Measurements from ENCODE around the gene BDKRB2.

Gene BDKRB2

GRCh38 chr14:96203635-96204034 is 1.0 kb upstream of the BDKRB2 start:
- H3K9ac ChIP-seq (ENCODE audit: low read depth, low read length, poor library complexity, severe bottlenecking): no peak overlapping the region
- H3F3A ChIP-seq (ENCODE audit: low read depth): no peaks in the 10 kb centered on the region
- no peaks in the 10 kb centered on the region for H3K9me2 ChIP-seq (replicated peaks; ENCODE audit: low read depth, low read length)
- no peaks in the 10 kb centered on the region for H3K79me2 ChIP-seq (ENCODE audit: insufficient read depth, low read length)
- TF ChIP-seq CTCF (conservative IDR thresholded peaks at IDR 0.05; ENCODE audit: low read length) (no peak), EZH2phosphoT487 (IDR thresholded peaks at IDR 0.05; ENCODE audit: borderline replicate concordance) (no peak)
- no peaks in the 10 kb centered on the region for H4K20me1 ChIP-seq (ENCODE audit: insufficient read depth, low read length, poor library complexity, severe bottlenecking)
- H3K4me3 ChIP-seq (ENCODE audit: low read length, poor library complexity, severe bottlenecking): no peak overlapping the region
- H3K4me1 ChIP-seq (ENCODE audit: insufficient read depth, low read length, poor library complexity, severe bottlenecking): no peaks in the 10 kb centered on the region
- no peak overlapping the region for H2AFZ ChIP-seq (ENCODE audit: low read length)
- H3K9me3 ChIP-seq (ENCODE audit: insufficient read depth, low read depth, low read length): no peaks in the 10 kb centered on the region; the same call in 1 of the 2 replicates
- no peaks in the 10 kb centered on the region for H3K27me3 ChIP-seq (ENCODE audit: insufficient read depth, low read length, poor library complexity, severe bottlenecking)
- H3K4me2 ChIP-seq (ENCODE audit: low read depth, low read length, poor library complexity, severe bottlenecking): no peak overlapping the region
- H3K36me3 ChIP-seq (ENCODE audit: insufficient read depth, low read length): no peaks in the 10 kb centered on the region

GRCh38 chr14:96205059-96205977 is 679 bp downstream of the BDKRB2 start:
- no peaks in the 10 kb centered on the region for H3K27me3 ChIP-seq (ENCODE audit: insufficient read depth, low read length, poor library complexity, severe bottlenecking)
- no peak overlapping the region for H3K4me3 ChIP-seq (ENCODE audit: low read length, poor library complexity, severe bottlenecking)
- no peak overlapping the region for H3K9ac ChIP-seq (ENCODE audit: low read depth, low read length, poor library complexity, severe bottlenecking)
- no peaks in the 10 kb centered on the region for H3K4me1 ChIP-seq (ENCODE audit: insufficient read depth, low read length, poor library complexity, severe bottlenecking)
- TF ChIP-seq EZH2phosphoT487 (IDR thresholded peaks at IDR 0.05; ENCODE audit: borderline replicate concordance) (no peak), CTCF (conservative IDR thresholded peaks at IDR 0.05; ENCODE audit: low read length) (no peak)
- H3K9me2 ChIP-seq (replicated peaks; ENCODE audit: low read depth, low read length): no peaks in the 10 kb centered on the region
- no peaks in the 10 kb centered on the region for H4K20me1 ChIP-seq (ENCODE audit: insufficient read depth, low read length, poor library complexity, severe bottlenecking)
- H3K4me2 ChIP-seq (ENCODE audit: low read depth, low read length, poor library complexity, severe bottlenecking): no peak overlapping the region
- no peaks in the 10 kb centered on the region for H3F3A ChIP-seq (ENCODE audit: low read depth)
- no peaks in the 10 kb centered on the region; the same call in 1 of the 2 replicates for H3K9me3 ChIP-seq (ENCODE audit: insufficient read depth, low read depth, low read length)
- H3K36me3 ChIP-seq (ENCODE audit: insufficient read depth, low read length): no peaks in the 10 kb centered on the region
- H2AFZ ChIP-seq (ENCODE audit: low read length): no peak overlapping the region
- no peaks in the 10 kb centered on the region for H3K79me2 ChIP-seq (ENCODE audit: insufficient read depth, low read length)

- Histone ChIP-seq H3K36me3 (ENCODE audit: insufficient read depth, low read length) (no peaks in the 10 kb centered on the region), H3K4me3 (ENCODE audit: low read length, poor library complexity, severe bottlenecking) (no peak overlapping the region), H2AFZ (ENCODE audit: low read length) (no peak overlapping the region), H3K4me1 (ENCODE audit: insufficient read depth, low read length, poor library complexity, severe bottlenecking) (no peaks in the 10 kb centered on the region), H3F3A (ENCODE audit: low read depth) (no peaks in the 10 kb centered on the region), H3K9ac (ENCODE audit: low read depth, low read length, poor library complexity, severe bottlenecking) (no peak overlapping the region), H3K4me2 (ENCODE audit: low read depth, low read length, poor library complexity, severe bottlenecking) (no peak overlapping the region), H3K9me3 (ENCODE audit: insufficient read depth, low read depth, low read length) (no peaks in the 10 kb centered on the region; the same call in 1 of the 2 replicates), H3K9me2 (replicated peaks; ENCODE audit: low read depth, low read length) (no peaks in the 10 kb centered on the region; the same call in 1 of the 2 replicates), H3K27me3 (ENCODE audit: insufficient read depth, low read length, poor library complexity, severe bottlenecking) (no peaks in the 10 kb centered on the region), H3K79me2 (ENCODE audit: insufficient read depth, low read length) (no peaks in the 10 kb centered on the region), H4K20me1 (ENCODE audit: insufficient read depth, low read length, poor library complexity, severe bottlenecking) (no peaks in the 10 kb centered on the region)
- TF ChIP-seq CTCF (conservative IDR thresholded peaks at IDR 0.05; ENCODE audit: low read length): no peak
- no peak for TF ChIP-seq EZH2phosphoT487 (IDR thresholded peaks at IDR 0.05; ENCODE audit: borderline replicate concordance)
These were observed 1.3 kb downstream of the BDKRB2 start for GRCh38 chr14:96205978-96206360.

Data from Loucy (cell line).